ENCODE data around the gene MANF.

Gene MANF

DNA sequence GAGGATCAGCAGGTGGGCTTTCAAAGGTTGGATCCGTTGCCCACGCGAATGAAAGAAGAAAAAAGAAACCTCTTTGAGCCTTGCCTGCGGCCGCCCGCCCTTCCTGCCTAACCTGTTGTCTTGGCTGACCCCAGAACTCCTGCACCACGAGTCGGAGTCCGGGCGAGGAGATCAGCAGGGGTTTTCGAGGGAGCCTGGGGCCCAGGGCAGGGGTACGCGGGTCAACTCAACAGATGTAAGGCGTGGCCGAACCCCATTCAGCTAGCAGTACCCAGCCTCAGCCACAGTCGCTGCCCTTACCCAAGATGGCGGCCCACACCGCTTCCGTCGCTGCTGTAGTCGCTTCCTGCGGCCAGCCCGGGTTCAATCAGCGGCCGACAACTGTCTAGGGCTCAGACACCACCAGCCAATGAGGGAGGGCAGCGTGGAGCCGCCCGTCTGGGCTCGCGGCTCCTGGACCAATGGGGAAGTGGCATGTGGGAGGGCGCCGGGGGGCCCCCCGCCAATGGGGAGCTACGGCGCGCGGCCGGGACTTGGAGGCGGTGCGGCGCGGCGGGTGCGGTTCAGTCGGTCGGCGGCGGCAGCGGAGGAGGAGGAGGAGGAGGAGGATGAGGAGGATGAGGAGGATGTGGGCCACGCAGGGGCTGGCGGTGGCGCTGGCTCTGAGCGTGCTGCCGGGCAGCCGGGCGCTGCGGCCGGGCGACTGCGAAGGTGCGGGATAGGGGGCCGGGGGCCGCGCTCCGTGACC lies at the start of gene MANF:
Gene MANF (plus strand): TSS at position 566 of the 748 bp plus-strand sequence. CDS start 52 bp downstream, at position 618.
- peak within 1 kb of the TSS; percentile 98 for H3K4me3 ChIP-seq (ENCODE audit: low read depth, low read length)
- peak within 1 kb of the TSS; percentile 95 for H3K27ac ChIP-seq (ENCODE audit: low read depth, low read length)
- H3K27me3 ChIP-seq (ENCODE audit: control insufficient read depth, insufficient read depth, low read length): no peaks in the 10 kb centered on the region
- H3K36me3 ChIP-seq (ENCODE audit: control insufficient read depth, insufficient read depth, low read length): peaks cover 36% of the 10 kb centered on the region
- H3K4me1 ChIP-seq (ENCODE audit: control insufficient read depth, insufficient read depth, low read length): peaks cover 24% of the 10 kb centered on the region
- H3K9me3 ChIP-seq (ENCODE audit: control insufficient read depth, insufficient read depth, low read depth, low read length): no peaks in the 10 kb centered on the region
- H3K9ac ChIP-seq (ENCODE audit: low read length): peak within 1 kb of the TSS; percentile 99

- Histone ChIP-seq H3K4me1 (ENCODE audit: control insufficient read depth, insufficient read depth, low read length) (peaks cover 22% of the 10 kb centered on the region), H3K27me3 (ENCODE audit: control insufficient read depth, insufficient read depth, low read length) (no peaks in the 10 kb centered on the region), H3K9me3 (ENCODE audit: control insufficient read depth, insufficient read depth, low read depth, low read length) (no peaks in the 10 kb centered on the region), H3K36me3 (ENCODE audit: control insufficient read depth, insufficient read depth, low read length) (peaks cover 7% of the 10 kb centered on the region; the same call in 1 of the 2 replicates), H3K9ac (ENCODE audit: low read length) (no peak overlapping the region), H3K4me3 (ENCODE audit: low read depth, low read length) (no peak overlapping the region), H3K27ac (ENCODE audit: low read depth, low read length) (no peak overlapping the region)
These were observed 48.8 kb upstream of the MANF start for GRCh38 chr3:51336261-51336660.

GRCh38 chr3:51337666-51338065 lies 47.4 kb upstream of the MANF start:
- Histone ChIP-seq H3K4me3 (ENCODE audit: low read depth, low read length) (no peak overlapping the region), H3K27ac (ENCODE audit: low read depth, low read length) (no peak overlapping the region), H3K4me1 (ENCODE audit: control insufficient read depth, insufficient read depth, low read length) (peaks cover 22% of the 10 kb centered on the region), H3K9ac (ENCODE audit: low read length) (no peak overlapping the region), H3K9me3 (ENCODE audit: control insufficient read depth, insufficient read depth, low read depth, low read length) (no peaks in the 10 kb centered on the region), H3K36me3 (ENCODE audit: control insufficient read depth, insufficient read depth, low read length) (peaks cover 13% of the 10 kb centered on the region; the same call in 1 of the 2 replicates), H3K27me3 (ENCODE audit: control insufficient read depth, insufficient read depth, low read length) (no peaks in the 10 kb centered on the region)

GRCh38 chr3:51338632-51339031 lies 46.5 kb upstream of the MANF start:
- H3K4me1 ChIP-seq (ENCODE audit: control insufficient read depth, insufficient read depth, low read length): peaks cover 22% of the 10 kb centered on the region
- no peak overlapping the region for H3K9ac ChIP-seq (ENCODE audit: low read length)
- H3K27ac ChIP-seq (ENCODE audit: low read depth, low read length): no peak overlapping the region
- no peaks in the 10 kb centered on the region for H3K27me3 ChIP-seq (ENCODE audit: control insufficient read depth, insufficient read depth, low read length)
- H3K4me3 ChIP-seq (ENCODE audit: low read depth, low read length): no peak overlapping the region
- no peaks in the 10 kb centered on the region for H3K9me3 ChIP-seq (ENCODE audit: control insufficient read depth, insufficient read depth, low read depth, low read length)
- peaks cover 16% of the 10 kb centered on the region; the same call in 1 of the 2 replicates for H3K36me3 ChIP-seq (ENCODE audit: control insufficient read depth, insufficient read depth, low read length)

- Histone ChIP-seq H3K9me3 (ENCODE audit: control insufficient read depth, insufficient read depth, low read depth, low read length) (no peaks in the 10 kb centered on the region), H3K9ac (ENCODE audit: low read length) (no peak overlapping the region), H3K27me3 (ENCODE audit: control insufficient read depth, insufficient read depth, low read length) (no peaks in the 10 kb centered on the region), H3K27ac (ENCODE audit: low read depth, low read length) (peak overlapping the region; percentile 60; the same call in 1 of the 2 replicates), H3K4me3 (ENCODE audit: low read depth, low read length) (no peak overlapping the region; the same call in 1 of the 2 replicates), H3K4me1 (ENCODE audit: control insufficient read depth, insufficient read depth, low read length) (peaks cover 16% of the 10 kb centered on the region), H3K36me3 (ENCODE audit: control insufficient read depth, insufficient read depth, low read length) (peaks cover 16% of the 10 kb centered on the region; the same call in 1 of the 2 replicates)
These were observed 44.9 kb upstream of the MANF start for GRCh38 chr3:51340013-51340829.

DNA sequence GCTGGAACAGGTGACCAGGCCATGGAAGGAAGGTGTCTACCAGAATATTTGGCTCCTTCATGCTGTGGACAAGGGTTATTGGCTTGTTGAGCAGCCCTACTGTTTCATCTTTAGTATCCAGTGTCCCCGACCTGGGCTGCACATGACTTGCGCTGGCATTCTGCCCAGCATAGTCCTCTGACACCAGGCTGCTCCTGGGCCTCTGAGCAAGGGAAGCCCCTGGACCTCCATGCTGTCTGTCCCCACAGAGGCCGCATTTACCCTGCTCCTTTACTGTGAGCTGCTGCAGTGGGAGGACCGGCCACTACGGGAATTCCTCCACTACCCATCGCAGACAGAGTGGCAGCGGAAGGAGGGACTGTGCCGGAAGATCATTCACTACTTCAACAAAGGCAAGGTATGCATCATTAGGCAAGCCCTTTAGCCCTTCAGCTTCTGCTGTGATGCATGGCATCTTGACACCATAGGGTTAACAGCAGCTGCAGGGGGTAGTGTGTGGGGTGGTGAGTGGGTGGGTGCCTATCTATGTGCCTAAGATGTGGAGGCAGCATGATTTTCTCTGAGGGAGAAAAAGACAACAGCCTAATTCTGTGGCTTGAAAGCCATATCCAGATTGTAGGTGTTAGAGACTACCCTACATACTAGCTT lies 44.0 kb upstream of the MANF start:
- Histone ChIP-seq H3K9me3 (ENCODE audit: control insufficient read depth, insufficient read depth, low read depth, low read length) (no peaks in the 10 kb centered on the region), H3K9ac (ENCODE audit: low read length) (no peak overlapping the region), H3K4me3 (ENCODE audit: low read depth, low read length) (no peak overlapping the region; the same call in 1 of the 2 replicates), H3K36me3 (ENCODE audit: control insufficient read depth, insufficient read depth, low read length) (peaks cover 16% of the 10 kb centered on the region; the same call in 1 of the 2 replicates), H3K27ac (ENCODE audit: low read depth, low read length) (no peak overlapping the region; the same call in 1 of the 2 replicates), H3K4me1 (ENCODE audit: control insufficient read depth, insufficient read depth, low read length) (peaks cover 16% of the 10 kb centered on the region), H3K27me3 (ENCODE audit: control insufficient read depth, insufficient read depth, low read length) (no peaks in the 10 kb centered on the region)

GRCh38 chr3:51343918-51344687 lies 41.0 kb upstream of the MANF start:
- H3K27ac ChIP-seq (ENCODE audit: low read depth, low read length): no peak overlapping the region
- H3K9me3 ChIP-seq (ENCODE audit: control insufficient read depth, insufficient read depth, low read depth, low read length): peaks cover 4% of the 10 kb centered on the region; the same call in 1 of the 2 replicates
- no peak overlapping the region for H3K4me3 ChIP-seq (ENCODE audit: low read depth, low read length)
- no peak overlapping the region for H3K9ac ChIP-seq (ENCODE audit: low read length)
- H3K4me1 ChIP-seq (ENCODE audit: control insufficient read depth, insufficient read depth, low read length): peaks cover 16% of the 10 kb centered on the region
- H3K27me3 ChIP-seq (ENCODE audit: control insufficient read depth, insufficient read depth, low read length): no peaks in the 10 kb centered on the region
- H3K36me3 ChIP-seq (ENCODE audit: control insufficient read depth, insufficient read depth, low read length): peaks cover 9% of the 10 kb centered on the region; the same call in 1 of the 2 replicates

DNA sequence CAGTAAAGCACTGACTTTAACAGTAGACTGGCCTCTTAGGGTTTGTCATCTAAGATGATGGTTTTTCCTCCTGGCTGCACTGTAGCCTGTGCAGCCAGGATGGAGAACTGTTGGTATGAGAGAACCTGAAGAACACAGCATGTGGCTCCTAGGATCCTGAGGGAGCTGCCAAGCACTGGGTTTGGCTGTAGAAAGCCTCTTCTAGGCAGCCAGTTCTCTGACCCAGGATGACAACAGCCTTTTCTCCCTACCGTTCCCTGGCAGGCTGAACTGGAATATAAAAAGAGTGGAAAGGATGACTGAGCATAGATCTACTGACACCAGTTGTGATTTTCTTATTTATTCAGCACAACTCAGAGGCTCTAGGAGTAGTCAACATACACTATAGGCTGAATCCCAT lies 34.3 kb upstream of the MANF start:
- H3K27me3 ChIP-seq (ENCODE audit: control insufficient read depth, insufficient read depth, low read length): no peaks in the 10 kb centered on the region
- H3K4me3 ChIP-seq (ENCODE audit: low read depth, low read length): no peak overlapping the region
- peaks cover under 1% of the 10 kb centered on the region; the same call in 1 of the 2 replicates for H3K36me3 ChIP-seq (ENCODE audit: control insufficient read depth, insufficient read depth, low read length)
- H3K9me3 ChIP-seq (ENCODE audit: control insufficient read depth, insufficient read depth, low read depth, low read length): peaks cover 4% of the 10 kb centered on the region; the same call in 1 of the 2 replicates
- no peak overlapping the region for H3K27ac ChIP-seq (ENCODE audit: low read depth, low read length)
- peaks cover 5% of the 10 kb centered on the region; the same call in 1 of the 2 replicates for H3K4me1 ChIP-seq (ENCODE audit: control insufficient read depth, insufficient read depth, low read length)
- no peak overlapping the region for H3K9ac ChIP-seq (ENCODE audit: low read length)

DNA sequence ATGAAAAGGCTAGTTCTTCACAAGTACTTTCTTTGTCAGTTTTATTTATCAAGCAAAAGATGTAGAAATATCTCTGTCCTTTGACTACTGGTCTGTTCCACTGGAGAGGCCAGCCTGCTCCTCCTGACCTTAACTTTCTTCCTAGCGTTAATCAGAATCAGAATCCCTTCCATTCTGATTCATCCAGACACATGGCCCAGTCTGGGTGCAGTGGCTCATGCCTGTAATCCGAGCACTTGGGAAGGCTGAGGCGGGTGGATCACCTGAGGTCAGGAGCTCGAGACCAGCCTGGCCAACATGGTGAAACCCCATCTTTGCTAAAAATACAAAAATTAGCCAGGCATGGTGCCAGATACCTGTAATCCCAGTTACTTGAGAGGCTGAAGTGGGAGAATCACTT lies 32.0 kb upstream of the MANF start:
- H3K4me3 ChIP-seq (ENCODE audit: low read depth, low read length): no peak overlapping the region
- H3K9ac ChIP-seq (ENCODE audit: low read length): no peak overlapping the region
- no peaks in the 10 kb centered on the region for H3K9me3 ChIP-seq (ENCODE audit: control insufficient read depth, insufficient read depth, low read depth, low read length)
- H3K27me3 ChIP-seq (ENCODE audit: control insufficient read depth, insufficient read depth, low read length): no peaks in the 10 kb centered on the region
- H3K4me1 ChIP-seq (ENCODE audit: control insufficient read depth, insufficient read depth, low read length): peaks cover 5% of the 10 kb centered on the region; the same call in 1 of the 2 replicates
- H3K27ac ChIP-seq (ENCODE audit: low read depth, low read length): no peak overlapping the region
- peaks cover 9% of the 10 kb centered on the region; the same call in 1 of the 2 replicates for H3K36me3 ChIP-seq (ENCODE audit: control insufficient read depth, insufficient read depth, low read length)

DNA sequence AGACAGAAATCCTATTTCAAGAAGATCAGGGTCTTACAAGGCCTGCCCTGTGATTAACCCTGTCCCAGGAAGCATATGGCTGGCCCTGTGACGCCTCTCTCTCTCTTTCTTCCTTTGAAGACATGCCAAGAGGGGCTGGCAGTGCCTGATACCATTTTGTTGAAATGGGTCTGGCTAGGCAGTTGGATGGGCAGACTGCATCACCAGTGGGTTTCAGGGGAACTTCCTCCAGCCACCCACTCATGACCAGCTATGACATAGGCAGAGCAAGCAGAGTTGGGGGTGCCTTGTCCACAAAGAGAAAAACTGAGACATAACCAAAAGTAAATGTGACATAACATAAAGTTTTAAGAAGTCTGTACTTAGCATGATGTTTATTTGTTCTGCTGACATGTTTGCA lies 31.4 kb upstream of the MANF start:
- Histone ChIP-seq H3K4me3 (ENCODE audit: low read depth, low read length) (no peak overlapping the region), H3K9ac (ENCODE audit: low read length) (no peak overlapping the region), H3K9me3 (ENCODE audit: control insufficient read depth, insufficient read depth, low read depth, low read length) (no peaks in the 10 kb centered on the region), H3K27ac (ENCODE audit: low read depth, low read length) (no peak overlapping the region), H3K4me1 (ENCODE audit: control insufficient read depth, insufficient read depth, low read length) (peaks cover 5% of the 10 kb centered on the region; the same call in 1 of the 2 replicates), H3K27me3 (ENCODE audit: control insufficient read depth, insufficient read depth, low read length) (no peaks in the 10 kb centered on the region), H3K36me3 (ENCODE audit: control insufficient read depth, insufficient read depth, low read length) (peaks cover 9% of the 10 kb centered on the region; the same call in 1 of the 2 replicates)

All from HUES6 (cell line).